GM19025 (cell line): ENCODE results near the gene INTS6.

Experiments
- ATAC-seq: cut with Tn5 transposase; IDR thresholded peaks from one replicate; pipeline ENCODE4 v1.9.1; 2021; ENCODE audit warnings: mild to moderate bottlenecking, low read depth, moderate library complexity; ENCODE audit not compliant: unreplicated experiment

INTS6 gene, protein sequence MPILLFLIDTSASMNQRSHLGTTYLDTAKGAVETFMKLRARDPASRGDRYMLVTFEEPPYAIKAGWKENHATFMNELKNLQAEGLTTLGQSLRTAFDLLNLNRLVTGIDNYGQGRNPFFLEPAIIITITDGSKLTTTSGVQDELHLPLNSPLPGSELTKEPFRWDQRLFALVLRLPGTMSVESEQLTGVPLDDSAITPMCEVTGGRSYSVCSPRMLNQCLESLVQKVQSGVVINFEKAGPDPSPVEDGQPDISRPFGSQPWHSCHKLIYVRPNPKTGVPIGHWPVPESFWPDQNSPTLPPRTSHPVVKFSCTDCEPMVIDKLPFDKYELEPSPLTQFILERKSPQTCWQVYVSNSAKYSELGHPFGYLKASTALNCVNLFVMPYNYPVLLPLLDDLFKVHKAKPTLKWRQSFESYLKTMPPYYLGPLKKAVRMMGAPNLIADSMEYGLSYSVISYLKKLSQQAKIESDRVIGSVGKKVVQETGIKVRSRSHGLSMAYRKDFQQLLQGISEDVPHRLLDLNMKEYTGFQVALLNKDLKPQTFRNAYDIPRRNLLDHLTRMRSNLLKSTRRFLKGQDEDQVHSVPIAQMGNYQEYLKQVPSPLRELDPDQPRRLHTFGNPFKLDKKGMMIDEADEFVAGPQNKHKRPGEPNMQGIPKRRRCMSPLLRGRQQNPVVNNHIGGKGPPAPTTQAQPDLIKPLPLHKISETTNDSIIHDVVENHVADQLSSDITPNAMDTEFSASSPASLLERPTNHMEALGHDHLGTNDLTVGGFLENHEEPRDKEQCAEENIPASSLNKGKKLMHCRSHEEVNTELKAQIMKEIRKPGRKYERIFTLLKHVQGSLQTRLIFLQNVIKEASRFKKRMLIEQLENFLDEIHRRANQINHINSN

DNA sequence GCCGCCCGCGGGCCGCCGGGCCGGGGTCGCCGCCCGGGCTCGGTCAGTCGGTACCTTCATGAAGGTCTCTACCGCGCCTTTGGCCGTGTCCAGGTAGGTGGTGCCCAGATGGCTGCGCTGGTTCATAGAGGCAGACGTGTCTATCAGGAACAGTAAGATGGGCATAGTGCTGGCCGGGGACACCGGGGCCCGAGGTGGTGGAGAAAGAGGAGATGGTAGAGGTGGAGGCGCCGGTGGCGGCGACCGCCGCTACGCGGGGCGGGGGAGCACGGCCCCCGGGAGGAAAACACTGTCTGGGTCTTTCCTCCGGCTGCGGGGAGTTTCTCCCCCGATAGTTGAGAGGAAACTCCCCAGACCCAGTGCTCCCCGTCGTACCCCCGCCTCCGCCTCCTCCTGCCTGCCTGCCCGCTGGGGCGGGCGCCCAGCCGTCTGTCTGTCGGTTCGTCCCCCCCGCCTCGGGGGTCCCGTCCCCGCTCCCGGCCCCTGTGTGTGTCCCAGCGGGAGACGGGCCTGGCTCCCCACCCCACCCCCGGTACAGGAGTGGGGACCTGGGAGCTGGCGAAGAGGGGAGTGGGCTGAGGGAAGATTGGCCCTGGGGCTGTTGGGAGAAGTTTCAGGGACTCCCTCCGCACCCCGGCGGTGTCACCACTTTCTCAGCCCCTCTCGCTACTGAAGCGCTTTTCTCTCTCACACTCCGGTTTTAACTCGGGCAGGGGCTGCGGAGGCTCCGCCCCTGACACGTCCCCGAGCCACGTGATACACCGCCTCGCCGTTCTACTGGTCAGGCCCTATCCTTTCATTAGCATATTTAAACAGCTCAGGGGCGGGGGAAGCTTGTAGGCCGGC, at the start of gene INTS6:
INTS6 (minus strand) TSS at position 676 of the 846 bp plus-strand sequence; CDS start at position 165, 511 bp downstream.
- ATAC-seq: peak; percentile 54

DNA sequence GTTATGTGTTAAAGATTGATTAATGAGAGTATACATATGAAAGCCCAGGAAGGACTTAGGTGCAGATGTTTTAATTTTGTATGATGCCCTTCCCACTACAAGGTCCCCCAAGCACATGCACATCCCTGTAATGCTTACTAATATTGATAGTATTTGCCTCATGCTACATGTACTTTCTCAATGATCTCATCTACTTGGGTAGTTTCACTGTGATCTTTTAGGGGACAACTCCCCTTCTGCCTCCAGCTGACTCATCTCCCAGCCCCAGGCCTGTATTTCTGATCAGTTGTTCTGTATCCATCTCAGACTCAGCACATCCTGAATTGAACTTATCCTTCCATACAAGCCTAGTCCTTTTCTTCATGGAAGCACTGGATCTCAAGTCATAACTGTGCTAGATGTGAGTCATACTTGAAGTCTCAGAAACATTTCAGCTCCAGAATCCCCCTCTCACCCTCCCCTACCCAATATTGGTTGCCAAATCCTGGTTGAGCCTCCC, 49.4 kb upstream of the INTS6 start:
- ATAC-seq: peak; percentile 95

DNA sequence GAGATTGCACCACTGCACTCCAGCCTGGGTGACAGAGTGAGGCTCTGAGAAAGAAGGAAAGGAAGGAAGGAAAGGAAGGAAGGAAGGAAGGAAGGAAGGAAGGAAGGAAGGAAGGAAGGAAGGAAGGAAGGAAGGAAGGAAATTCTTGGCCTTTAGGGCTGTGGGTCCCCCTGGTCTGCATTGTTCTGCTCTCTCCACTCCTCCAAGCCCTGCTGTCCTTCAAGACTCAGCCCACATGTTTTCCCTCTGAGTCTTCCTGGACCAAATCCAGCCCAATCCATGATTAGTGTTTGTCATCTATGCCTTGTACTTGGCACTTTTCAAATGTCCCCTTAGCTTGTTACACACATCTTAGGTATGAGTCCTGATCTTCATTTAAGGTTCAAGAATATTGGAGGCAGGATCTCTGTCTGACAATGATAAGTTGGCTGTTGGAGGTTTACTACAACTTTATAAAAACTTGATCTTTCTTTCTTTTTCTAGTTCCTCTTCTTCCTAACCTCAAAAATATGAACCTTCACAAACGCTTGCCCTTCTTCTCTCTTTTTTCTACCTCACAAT, 48.8 kb upstream of the INTS6 start:
- peak; percentile 23 for ATAC-seq

DNA sequence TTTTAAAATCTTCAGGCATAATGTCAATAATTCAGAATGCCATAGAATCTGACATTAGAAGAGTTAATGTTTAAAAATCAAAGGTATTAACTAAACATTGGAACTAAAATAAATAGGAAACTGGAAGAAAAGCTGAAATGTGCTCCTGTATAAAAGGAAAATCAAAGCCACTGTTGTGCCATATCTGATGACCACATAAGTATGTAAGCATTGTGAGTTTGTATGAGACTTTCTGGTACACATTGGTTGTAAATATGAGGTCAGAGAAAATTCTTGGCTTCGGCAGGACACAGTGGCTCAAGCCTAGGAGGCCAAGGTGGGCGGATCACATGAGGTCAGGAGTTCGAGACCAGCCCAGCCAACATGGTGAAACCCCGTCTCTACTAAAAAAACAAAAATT, 48.3 kb upstream of the INTS6 start:
- no peak for ATAC-seq

DNA sequence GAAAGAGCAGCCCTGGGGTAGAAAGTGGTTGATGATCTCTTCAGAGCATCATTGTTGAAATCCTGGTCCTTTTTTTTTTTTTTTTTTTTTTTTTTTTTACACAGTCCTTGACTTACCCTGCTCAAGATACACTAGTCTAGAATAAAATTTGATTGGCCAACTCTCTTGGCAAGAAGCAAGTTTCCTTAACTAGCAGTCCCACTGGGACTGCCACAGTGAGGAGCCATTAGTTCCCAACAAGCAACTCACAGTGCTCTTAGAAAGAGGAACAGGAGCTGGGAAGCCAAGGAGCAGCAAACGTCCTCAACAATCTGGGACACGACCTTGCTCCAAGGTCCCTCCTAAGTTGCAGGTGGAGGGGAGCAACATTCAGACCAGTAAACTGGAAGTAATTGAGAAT, 47.9 kb upstream of the INTS6 start:
- no peak for ATAC-seq

DNA sequence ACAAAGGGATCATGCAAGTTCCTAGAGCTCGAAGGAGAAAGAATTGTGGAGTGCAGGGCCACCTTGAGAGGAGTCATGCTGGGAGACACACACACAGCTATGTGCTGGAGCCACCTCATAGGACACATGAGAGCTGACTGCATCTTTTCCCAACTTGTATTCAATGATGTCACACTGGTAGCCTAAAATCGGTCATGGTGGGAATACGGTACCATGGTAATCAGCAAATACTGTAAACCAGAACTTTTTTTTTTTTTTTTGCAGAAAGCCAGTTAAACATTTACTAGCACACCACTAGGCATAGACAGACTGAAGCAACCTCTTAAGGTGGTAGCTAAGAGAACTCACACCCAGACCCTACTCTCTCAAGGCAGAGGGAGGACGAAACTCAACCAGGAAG, 47.0 kb upstream of the INTS6 start:
- ATAC-seq: no peak

DNA sequence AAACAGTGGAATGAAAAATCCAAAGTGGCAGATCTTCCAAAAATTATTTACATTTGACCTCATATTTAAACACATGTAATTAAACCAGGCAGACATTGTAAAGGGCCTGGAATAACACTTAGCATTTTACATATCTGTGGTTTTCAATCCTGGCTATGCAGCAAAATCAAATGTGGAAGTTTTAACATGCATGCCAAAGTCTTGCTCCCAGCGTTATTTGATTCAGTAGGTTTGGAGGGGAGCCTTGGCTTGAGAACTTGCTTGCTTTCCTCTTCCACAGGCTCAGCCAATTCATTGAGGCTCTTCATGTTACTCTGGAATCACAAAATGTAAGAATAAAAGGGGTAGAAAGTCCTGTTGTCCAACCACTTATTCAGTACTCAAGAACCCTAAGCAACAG, 42.5 kb upstream of the INTS6 start:
- no peak for ATAC-seq

DNA sequence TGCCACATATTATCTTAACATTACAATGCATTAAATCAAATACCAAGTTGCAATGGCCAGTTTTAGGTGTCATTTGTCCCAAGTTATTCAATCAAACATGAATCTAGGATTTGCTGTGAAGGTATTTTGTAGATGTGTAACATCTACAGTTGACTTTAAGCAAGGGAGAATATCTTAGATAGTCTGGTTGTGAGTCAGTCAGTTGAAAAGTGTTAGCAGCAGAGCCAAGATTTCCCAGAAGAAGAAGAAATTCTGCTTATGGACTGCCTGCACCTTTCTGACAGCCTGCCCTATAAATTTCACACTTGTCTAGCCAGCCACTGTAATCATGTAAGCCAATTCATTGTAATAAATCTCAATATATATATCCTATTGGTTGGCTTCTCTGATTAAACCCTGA, 41.3 kb upstream of the INTS6 start:
- ATAC-seq: no peak

DNA sequence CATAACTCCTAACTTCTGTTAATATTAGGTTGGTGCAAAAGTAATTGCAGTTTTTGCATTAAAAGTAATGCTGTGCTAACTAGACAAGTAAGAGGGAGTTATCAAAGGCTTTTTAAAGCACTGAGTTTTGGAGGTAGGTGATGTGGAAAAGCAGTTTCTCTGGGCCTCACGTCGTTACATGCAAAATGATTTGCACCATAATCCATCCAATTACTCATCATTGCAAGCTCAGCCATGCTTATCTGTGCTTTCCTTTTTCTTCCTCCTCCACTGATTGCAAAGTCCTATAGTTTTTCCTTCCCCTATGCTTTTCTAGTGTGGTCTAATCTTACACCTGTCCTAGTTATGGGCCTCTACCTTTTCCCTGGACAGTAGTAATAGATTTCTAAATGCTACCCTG, 35.4 kb upstream of the INTS6 start:
- no peak for ATAC-seq

DNA sequence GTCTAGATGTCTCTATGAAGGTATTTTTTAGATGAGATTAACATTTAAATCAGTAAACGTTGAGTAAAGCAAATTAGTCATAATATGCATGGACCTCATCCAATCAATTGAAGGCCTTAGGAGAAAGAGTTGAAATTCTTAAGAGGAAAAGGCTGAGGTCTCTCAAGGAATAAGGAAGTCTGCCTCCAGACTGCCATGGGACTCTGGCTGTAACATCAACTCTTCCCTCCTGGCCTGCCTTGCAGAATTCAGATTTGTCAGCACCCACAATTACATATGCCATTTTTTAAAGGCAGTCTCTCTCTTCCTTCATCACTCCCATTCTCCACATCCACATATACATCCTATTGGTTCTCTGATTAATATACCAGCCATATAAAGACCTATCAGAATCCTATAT, 28.8 kb upstream of the INTS6 start:
- no peak for ATAC-seq

DNA sequence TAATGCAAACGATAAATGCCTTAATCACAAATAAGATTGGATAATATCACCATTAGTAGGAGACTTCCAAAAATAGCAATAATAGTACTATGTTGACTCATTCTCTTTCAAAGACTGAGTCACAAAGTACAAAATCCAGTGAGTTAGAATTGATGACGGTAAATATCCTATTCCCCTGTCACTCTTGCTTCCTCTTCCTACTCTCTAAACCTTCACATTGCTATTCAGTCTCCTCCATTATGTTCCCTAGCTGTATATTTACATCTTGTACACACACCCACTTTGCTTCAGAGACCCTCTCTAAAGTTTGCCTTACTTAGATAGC, 26.3 kb upstream of the INTS6 start:
- no peak for ATAC-seq

DNA sequence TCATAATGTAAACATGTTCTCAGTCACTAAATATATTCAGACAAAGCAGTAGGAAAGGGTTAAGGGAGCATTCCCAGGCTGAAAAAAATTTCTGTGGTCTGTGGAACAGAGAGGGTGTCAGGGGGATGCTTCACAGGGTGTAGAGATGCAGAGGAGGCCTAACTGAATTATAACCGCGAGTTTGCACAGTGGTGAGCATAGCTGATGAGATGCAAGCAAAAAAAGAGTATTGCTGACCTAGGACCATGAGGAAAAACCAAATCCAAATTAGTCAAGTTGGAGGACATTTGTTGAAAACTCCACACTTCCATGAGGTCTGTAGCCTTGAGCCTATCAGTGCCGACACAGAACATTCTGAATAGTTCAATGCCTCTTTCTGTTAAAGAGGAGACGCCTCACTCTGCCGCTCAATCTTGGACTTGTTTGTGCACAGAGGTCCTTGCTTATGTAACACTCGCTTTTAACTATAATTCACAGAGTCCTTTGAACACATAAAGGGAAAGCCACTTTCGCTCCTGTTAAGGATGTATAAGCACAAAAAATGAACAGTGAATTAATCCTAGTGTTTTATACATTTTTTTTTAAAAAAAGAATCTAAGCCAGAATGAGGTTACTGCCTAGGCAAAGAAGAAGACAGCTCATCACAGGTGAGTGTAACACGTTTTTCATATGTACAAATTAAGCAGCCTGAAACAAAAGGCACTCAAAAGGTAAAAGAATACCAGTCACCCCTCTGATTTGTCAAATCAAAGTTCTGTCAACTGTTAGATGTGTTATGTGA, 25.8 kb upstream of the INTS6 start:
- no peak for ATAC-seq

DNA sequence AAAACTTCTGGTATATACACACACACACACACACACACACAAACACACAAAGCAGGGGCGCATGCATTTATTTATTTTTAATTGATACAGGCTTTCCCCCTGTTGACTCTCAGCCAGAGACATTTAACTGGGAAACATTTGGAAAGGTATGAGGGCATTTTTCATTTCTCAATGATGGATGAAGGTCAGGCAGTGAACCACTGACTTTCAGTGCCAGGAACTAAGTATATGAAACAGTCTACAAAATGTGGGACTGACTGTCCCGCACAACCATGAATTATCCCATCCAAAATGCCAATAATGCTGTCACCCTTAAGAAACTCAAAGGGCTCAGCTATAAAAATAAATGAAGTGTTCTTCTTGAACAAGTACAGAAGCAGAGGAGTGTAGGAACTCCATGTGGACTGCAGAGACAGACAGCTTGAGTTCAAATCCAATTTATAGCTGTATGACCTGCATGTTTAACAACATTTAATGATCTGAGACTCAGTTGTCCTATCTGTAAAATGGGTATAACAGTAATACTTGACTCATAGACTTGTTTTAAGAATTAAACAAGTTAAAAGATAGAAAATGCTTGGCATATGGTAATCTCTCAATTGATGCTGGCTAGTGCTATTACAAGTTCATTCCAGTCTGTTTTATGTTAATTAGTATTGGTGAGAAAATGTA, 25.0 kb upstream of the INTS6 start:
- ATAC-seq: no peak

DNA sequence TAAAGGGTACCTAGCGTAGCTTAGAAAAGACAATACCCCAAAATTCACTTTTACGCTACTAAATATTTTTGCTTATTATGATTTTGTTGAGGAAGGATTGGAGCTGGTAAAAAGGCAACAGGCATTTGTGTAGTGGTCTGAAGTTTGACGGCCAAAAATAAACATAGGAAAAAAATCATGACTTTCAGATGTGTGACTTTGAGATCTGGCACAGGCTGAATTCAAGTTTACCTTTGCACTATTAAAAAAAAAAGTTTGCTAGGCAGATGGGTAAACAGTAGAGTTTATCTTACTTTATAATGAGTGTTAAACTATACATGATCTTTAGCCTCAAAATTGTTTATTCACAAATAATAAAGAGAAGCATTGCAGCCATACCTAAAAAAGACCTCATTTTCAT, 24.3 kb upstream of the INTS6 start:
- no peak for ATAC-seq

DNA sequence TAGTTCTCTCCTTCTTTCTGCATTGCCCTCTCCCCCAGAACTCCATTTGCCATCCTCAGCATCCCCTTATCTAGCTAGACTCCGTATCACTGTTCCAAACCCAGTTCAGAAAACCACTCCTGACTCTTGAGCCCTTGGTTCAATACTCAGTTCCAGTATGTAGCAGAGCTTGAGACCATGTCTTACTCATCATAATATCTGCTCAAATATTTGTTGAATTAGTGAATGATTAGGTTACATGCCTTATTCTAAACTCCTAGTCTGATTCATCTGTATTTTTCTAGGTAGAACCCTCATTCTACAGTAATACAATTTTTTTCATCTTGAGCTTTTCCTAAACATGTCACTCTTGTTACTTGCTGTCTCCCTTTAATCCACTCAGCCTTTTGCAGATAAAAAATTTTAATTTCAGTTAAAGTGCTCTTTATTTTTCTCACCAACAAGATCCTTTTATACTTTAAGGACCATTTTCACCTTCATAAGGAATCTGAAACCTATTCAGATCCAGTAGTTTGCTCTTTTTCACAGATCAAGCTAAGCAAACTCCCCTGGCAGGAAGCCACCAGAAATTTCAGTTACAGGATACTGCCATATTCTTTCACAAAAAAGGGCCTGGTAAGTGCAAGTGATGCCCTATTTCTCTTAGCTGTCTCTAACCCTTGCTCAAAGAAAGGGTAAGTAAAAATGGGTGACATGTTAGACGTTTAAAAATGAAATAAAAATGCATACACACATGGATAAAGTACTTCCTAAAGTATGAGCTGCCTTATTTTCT, 23.1 kb upstream of the INTS6 start:
- no peak for ATAC-seq

DNA sequence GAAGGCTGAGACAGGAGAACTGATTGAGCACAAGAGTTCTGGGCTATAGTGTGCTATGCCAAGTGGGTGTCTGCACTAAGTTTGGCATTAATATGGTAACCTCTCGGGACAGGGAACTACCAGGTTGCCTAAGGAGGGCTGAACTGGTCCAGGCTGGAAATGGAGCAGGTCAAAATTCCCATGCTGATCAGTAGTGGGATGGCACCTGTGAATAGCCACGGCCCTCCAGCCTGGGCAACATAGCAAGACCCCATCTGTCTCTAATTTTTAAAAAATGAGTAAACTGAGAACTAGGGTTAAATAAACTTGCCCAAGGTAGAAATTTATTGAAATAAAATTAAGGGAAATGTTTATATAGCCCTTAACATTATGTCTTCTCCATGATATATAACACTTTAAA, 17.0 kb upstream of the INTS6 start:
- no peak for ATAC-seq

DNA sequence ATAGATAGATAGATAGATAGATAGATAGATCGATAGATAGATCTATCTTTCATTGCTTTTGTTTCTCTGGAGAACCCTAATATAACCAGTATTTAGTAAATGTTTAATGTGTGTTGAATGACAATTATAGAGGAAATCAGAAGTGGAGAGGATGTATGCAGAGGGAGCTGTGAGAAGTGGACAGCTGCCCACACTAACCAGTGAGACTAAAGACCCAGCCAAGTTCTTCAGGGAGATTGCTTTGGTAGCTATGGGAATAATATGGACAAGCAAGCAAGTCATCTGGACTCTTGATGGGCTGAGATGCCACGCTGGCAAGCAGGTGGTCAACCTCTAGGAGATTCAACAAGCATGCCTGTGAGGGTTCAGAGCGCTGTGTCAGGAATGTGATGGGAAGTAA, 14.9 kb upstream of the INTS6 start:
- ATAC-seq: no peak

DNA sequence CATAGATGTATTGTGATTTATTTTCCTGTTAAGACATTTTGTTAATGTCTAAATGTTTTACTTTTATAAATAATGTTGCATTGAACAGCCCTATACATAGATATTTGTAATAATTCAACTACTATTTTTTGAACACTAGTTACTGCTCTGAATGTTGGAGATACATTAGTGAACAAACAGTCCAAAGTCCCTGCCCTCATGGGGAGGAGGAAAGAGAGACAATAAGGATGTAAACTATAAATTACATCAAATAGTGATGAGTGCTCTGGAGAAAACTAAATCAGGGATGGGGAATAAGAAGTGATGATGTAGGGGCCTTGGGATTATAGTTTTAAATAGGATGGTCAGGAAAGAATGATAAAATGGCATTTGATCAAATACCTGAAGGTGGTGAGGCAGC, 12.3 kb upstream of the INTS6 start:
- no peak for ATAC-seq
